ENCODE data around the gene KIF26B. TPM values are rescaled to one million over a fixed set of nuclear protein-coding genes. Genes with fewer than 3 reads are reported as not detected.

KIF26B gene
- total and polyA plus RNA-seq, 2 of the 4 experiments (the other 2 are of a cell fraction), result 0.53 to 0.54 TPM

DNA sequence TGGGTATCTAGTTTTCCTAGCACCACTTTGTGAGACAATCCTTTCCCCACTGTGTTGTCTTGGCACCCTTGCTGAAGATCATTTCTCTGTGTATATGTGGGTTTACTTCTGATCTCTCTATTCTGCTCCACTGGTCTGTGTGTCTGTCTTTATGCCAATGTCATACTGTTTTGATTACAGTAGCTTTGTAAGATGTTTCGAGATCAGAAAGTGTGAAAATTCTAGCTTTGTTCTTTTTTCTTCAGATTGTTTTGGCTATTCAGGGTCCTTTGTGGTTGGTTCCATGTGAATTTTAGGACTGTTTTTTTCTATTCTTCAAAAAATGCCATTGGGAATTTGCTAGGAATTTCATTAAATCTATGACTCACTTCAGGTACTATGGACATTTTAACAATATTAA lies 116.2 kb downstream of the KIF26B start:
- H3K9me1 ChIP-seq (ENCODE audit: insufficient read depth, low read length), result no peaks in the 10 kb centered on the region
- H3K4me2 ChIP-seq (ENCODE audit: low read depth, low read length), result no peak overlapping the region
- no peak overlapping the region for H4K8ac ChIP-seq (ENCODE audit: low read depth in 2 of 2, low read length in 2 of 2)
- H4K5ac ChIP-seq (ENCODE audit: low read depth, low read length), result no peak overlapping the region
- no peak overlapping the region for H3K18ac ChIP-seq (ENCODE audit: low read depth, low read length)
- H2BK15ac ChIP-seq (ENCODE audit: low read depth, low read length), result no peak overlapping the region
- POLR2A ChIA-PET (ENCODE audit: unreplicated experiment), result no interaction called here
- H4K91ac ChIP-seq (ENCODE audit: insufficient read depth, low read depth, low read length), result no peak overlapping the region
- H3K4me3 ChIP-seq (ENCODE audit: insufficient read depth, low read depth, low read length), result no peak overlapping the region
- DNase-seq, result no peak
- no peak overlapping the region for H2BK5ac ChIP-seq (ENCODE audit: low read depth, low read length, poor library complexity, severe bottlenecking)
- H3K9me3 ChIP-seq (ENCODE audit: control insufficient read depth, insufficient read depth, low read length), result peaks cover 2% of the 10 kb centered on the region; the same call in 1 of the 2 replicates
- in situ Hi-C loops (cut with MboI; ENCODE audit: low sequenced_read_pairs) (no loop called here), dilution Hi-C loops (cut with HindIII; ENCODE audit: low sequenced_read_pairs, unreplicated experiment) (no loop called here), intact Hi-C loops (cut with micrococcal nuclease) (no loop called here)
- H3K36me3 ChIP-seq (ENCODE audit: control insufficient read depth, insufficient read depth, low read length), result no peaks in the 10 kb centered on the region
- WGBS, 2 experiments (ENCODE audit: extremely low coverage in 2 of 2, insufficient read length in 1 of 2), result no CpG with 5 or more reads among the region's 1 CpG
- H3K27ac ChIP-seq (ENCODE audit: insufficient read depth, low read length), result no peak overlapping the region
- no peak overlapping the region for H3K14ac ChIP-seq (replicated peaks; ENCODE audit: low read depth, low read length)
- H3K56ac ChIP-seq (ENCODE audit: extremely low read depth, insufficient read depth, low read length), result no peak overlapping the region
- H3K23ac ChIP-seq (ENCODE audit: low read depth, low read length), result no peak overlapping the region
- H2AK9ac ChIP-seq (replicated peaks; ENCODE audit: low read depth, low read length, poor library complexity), result no peak overlapping the region
- no peak overlapping the region for H3K9ac ChIP-seq (ENCODE audit: low read depth, low read length)
- CTCF ChIA-PET, result no interaction called here
- H3K79me1 ChIP-seq (ENCODE audit: low read depth in 1 of 2, low read length in 2 of 2), result no peaks in the 10 kb centered on the region
- H3K4ac ChIP-seq (ENCODE audit: low read depth, low read length), result no peak overlapping the region
- no peak for TF ChIP-seq CHD1 (IDR thresholded peaks at IDR 0.05; ENCODE audit: low read depth, low read length)
- no peak for TF ChIP-seq MAFK (IDR thresholded peaks at IDR 0.05; ENCODE audit: low read depth, low read length)
- no peak for TF ChIP-seq POLR2A (IDR thresholded peaks at IDR 0.05; ENCODE audit: low read depth, low read length)
- TF ChIP-seq, protein P1, sequence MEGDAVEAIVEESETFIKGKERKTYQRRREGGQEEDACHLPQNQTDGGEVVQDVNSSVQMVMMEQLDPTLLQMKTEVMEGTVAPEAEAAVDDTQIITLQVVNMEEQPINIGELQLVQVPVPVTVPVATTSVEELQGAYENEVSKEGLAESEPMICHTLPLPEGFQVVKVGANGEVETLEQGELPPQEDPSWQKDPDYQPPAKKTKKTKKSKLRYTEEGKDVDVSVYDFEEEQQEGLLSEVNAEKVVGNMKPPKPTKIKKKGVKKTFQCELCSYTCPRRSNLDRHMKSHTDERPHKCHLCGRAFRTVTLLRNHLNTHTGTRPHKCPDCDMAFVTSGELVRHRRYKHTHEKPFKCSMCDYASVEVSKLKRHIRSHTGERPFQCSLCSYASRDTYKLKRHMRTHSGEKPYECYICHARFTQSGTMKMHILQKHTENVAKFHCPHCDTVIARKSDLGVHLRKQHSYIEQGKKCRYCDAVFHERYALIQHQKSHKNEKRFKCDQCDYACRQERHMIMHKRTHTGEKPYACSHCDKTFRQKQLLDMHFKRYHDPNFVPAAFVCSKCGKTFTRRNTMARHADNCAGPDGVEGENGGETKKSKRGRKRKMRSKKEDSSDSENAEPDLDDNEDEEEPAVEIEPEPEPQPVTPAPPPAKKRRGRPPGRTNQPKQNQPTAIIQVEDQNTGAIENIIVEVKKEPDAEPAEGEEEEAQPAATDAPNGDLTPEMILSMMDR (conservative IDR thresholded peaks at IDR 0.05; ENCODE audit: low read depth, low read length), result no peak
- TF ChIP-seq RCOR1 (IDR thresholded peaks at IDR 0.05; ENCODE audit: insufficient replicate concordance, low read length), result no peak
- TF ChIP-seq CEBPB (IDR thresholded peaks at IDR 0.05; ENCODE audit: low read depth, low read length), result no peak
- TF ChIP-seq SMC3 (IDR thresholded peaks at IDR 0.05; ENCODE audit: low read depth, low read length), result no peak
- TF ChIP-seq MAZ (IDR thresholded peaks at IDR 0.05; ENCODE audit: borderline replicate concordance, low read depth, low read length), result no peak
- TF ChIP-seq, protein P2, sequence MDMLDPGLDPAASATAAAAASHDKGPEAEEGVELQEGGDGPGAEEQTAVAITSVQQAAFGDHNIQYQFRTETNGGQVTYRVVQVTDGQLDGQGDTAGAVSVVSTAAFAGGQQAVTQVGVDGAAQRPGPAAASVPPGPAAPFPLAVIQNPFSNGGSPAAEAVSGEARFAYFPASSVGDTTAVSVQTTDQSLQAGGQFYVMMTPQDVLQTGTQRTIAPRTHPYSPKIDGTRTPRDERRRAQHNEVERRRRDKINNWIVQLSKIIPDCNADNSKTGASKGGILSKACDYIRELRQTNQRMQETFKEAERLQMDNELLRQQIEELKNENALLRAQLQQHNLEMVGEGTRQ (IDR thresholded peaks at IDR 0.05; ENCODE audit: low read depth, low read length), result no peak
- no peak for TF ChIP-seq FOS (IDR thresholded peaks at IDR 0.05; ENCODE audit: low read depth, low read length)
- TF ChIP-seq MXI1 (IDR thresholded peaks at IDR 0.05; ENCODE audit: borderline replicate concordance, low read depth, low read length), result no peak
- TF ChIP-seq NFE2L2 (IDR thresholded peaks at IDR 0.05; ENCODE audit: low read depth, low read length), result no peak
- no peak for TF ChIP-seq RAD21 (IDR thresholded peaks at IDR 0.05; ENCODE audit: low read length)
- TF ChIP-seq, protein P3, sequence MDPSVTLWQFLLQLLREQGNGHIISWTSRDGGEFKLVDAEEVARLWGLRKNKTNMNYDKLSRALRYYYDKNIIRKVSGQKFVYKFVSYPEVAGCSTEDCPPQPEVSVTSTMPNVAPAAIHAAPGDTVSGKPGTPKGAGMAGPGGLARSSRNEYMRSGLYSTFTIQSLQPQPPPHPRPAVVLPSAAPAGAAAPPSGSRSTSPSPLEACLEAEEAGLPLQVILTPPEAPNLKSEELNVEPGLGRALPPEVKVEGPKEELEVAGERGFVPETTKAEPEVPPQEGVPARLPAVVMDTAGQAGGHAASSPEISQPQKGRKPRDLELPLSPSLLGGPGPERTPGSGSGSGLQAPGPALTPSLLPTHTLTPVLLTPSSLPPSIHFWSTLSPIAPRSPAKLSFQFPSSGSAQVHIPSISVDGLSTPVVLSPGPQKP (IDR thresholded peaks at IDR 0.05; ENCODE audit: borderline replicate concordance, low read depth, low read length), result no peak
- no peak for TF ChIP-seq BHLHE40 (IDR thresholded peaks at IDR 0.05; ENCODE audit: low read depth, low read length)
- no peak for TF ChIP-seq RFX5 (IDR thresholded peaks at IDR 0.05; ENCODE audit: low read depth, low read length)
- no peaks in the 10 kb centered on the region for H3K4me1 ChIP-seq (ENCODE audit: control insufficient read depth, insufficient read depth, low read length)
- ATAC-seq (ENCODE audit: low read depth), result no peak
- no peak overlapping the region for H2AK5ac ChIP-seq (ENCODE audit: low read depth, low read length)
- H2AFZ ChIP-seq (replicated peaks; ENCODE audit: low read length, poor library complexity), result no peak overlapping the region
- H2BK120ac ChIP-seq (ENCODE audit: low read depth, low read length), result no peak overlapping the region
- H2BK20ac ChIP-seq (ENCODE audit: low read depth, low read length), result no peak overlapping the region
- H4K20me1 ChIP-seq (ENCODE audit: insufficient read depth, low read length), result no peaks in the 10 kb centered on the region
- no TSS peak for BruUV-seq (replicated peaks)
- no peaks in the 10 kb centered on the region for H3K27me3 ChIP-seq (ENCODE audit: control insufficient read depth, insufficient read depth, low read length)

Data from IMR-90 (cell line).